Dedifferentiated amniotic fluid mesenchymal stem cell (primary cell): ENCODE data around the gene ABLIM1.

Experiments
- DNase-seq: peaks from one replicate; pipeline ENCODE4 v3.0.0-alpha.2; 2016; ENCODE audit errors: extremely low spot score

Gene ABLIM1

GRCh38 chr10:114408968-114409444, 249.1 kb downstream of the ABLIM1 start:
- no peak for DNase-seq

- no peak for DNase-seq
These were observed 249.7 kb downstream of the ABLIM1 start for GRCh38 chr10:114408112-114408967.

GRCh38 chr10:114406455-114406854, 251.6 kb downstream of the ABLIM1 start:
- DNase-seq: no peak

GRCh38 chr10:114405011-114405350, 253.1 kb downstream of the ABLIM1 start:
- DNase-seq: no peak

- DNase-seq: no peak
These were observed 253.7 kb downstream of the ABLIM1 start, which contains the start of gene AFAP1L2 for GRCh38 chr10:114404171-114405010. TSS of gene AFAP1L2 (minus strand) at chr10:114404502. CDS start at chr10:114404455, 47 bp downstream.

GRCh38 chr10:114403541-114404161, 254.4 kb downstream of the ABLIM1 start:
- no peak for DNase-seq

- no peak for DNase-seq
These were observed 255.1 kb downstream of the ABLIM1 start for GRCh38 chr10:114402871-114403540.

GRCh38 chr10:114402233-114402632, 255.8 kb downstream of the ABLIM1 start:
- no peak for DNase-seq

- DNase-seq: peak; percentile 19
These were observed 256.8 kb downstream of the ABLIM1 start for GRCh38 chr10:114401195-114401791.

GRCh38 chr10:114400091-114400490, 258.0 kb downstream of the ABLIM1 start:
- no peak for DNase-seq

- DNase-seq: no peak
These were observed 258.5 kb downstream of the ABLIM1 start for GRCh38 chr10:114399576-114399975.

- DNase-seq: no peak
These were observed 259.3 kb downstream of the ABLIM1 start for GRCh38 chr10:114398587-114399331.

- DNase-seq: no peak
These were observed 260.4 kb downstream of the ABLIM1 start for GRCh38 chr10:114397651-114398145.

- no peak for DNase-seq
These were observed 261.6 kb downstream of the ABLIM1 start for GRCh38 chr10:114396464-114396863.

- no peak for DNase-seq
These were observed 262.6 kb downstream of the ABLIM1 start for GRCh38 chr10:114395366-114396022.

- no peak for DNase-seq
These were observed 263.5 kb downstream of the ABLIM1 start for GRCh38 chr10:114394531-114394930.

- no peak for DNase-seq
These were observed 264.2 kb downstream of the ABLIM1 start for GRCh38 chr10:114393886-114394285.

GRCh38 chr10:114393482-114393881, 264.6 kb downstream of the ABLIM1 start:
- no peak for DNase-seq

GRCh38 chr10:114392112-114392835, 265.8 kb downstream of the ABLIM1 start:
- DNase-seq: no peak
